ENCODE data around the gene PPY.
"Not testable (repeated sequence)": the region's sequence is repeated elsewhere in the genome, so short reads cannot be mapped to it uniquely, and the experiment has no call there.

DNA sequence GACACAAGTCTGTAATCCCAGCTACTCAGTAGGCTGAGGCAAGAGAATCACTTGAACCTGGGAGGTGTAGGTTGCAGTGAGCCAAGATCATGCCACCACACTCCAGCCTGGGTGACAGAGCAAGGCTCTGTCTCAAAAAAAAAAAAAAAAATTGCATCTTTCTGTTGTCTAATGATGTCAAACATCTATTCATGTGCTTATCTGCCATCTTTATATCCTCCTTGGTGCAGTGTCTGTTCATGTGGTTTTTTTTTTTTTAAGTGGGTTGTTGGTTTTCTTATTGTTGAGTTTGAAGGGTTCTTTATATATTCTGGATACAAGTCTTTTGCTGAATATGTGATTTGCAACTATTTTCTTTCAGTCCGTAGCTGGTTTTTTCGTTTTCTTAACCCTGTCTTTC is 29.2 kb upstream of the PPY start:
- TF ChIP-seq, protein P1, sequence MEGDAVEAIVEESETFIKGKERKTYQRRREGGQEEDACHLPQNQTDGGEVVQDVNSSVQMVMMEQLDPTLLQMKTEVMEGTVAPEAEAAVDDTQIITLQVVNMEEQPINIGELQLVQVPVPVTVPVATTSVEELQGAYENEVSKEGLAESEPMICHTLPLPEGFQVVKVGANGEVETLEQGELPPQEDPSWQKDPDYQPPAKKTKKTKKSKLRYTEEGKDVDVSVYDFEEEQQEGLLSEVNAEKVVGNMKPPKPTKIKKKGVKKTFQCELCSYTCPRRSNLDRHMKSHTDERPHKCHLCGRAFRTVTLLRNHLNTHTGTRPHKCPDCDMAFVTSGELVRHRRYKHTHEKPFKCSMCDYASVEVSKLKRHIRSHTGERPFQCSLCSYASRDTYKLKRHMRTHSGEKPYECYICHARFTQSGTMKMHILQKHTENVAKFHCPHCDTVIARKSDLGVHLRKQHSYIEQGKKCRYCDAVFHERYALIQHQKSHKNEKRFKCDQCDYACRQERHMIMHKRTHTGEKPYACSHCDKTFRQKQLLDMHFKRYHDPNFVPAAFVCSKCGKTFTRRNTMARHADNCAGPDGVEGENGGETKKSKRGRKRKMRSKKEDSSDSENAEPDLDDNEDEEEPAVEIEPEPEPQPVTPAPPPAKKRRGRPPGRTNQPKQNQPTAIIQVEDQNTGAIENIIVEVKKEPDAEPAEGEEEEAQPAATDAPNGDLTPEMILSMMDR (IDR thresholded peaks at IDR 0.05): not testable (repeated sequence)
- TF ChIP-seq POLR2A (IDR thresholded peaks at IDR 0.05): not testable (repeated sequence)
